ACHN (cell line): ENCODE measurements around the gene FGF19.

Experiments
- DNase-seq: peaks from one replicate; pipeline ENCODE4 v3.0.0-alpha.2; 2015
- in situ Hi-C: cut with HindIII; loops from 2 replicates; pipeline ENCODE4 v1.10.0; 2017; ENCODE audit warnings: low sequenced_read_pairs, low pct_ligation_motif_present, low pct_unique_long_range_greater_than_20kb

Gene FGF19, protein sequence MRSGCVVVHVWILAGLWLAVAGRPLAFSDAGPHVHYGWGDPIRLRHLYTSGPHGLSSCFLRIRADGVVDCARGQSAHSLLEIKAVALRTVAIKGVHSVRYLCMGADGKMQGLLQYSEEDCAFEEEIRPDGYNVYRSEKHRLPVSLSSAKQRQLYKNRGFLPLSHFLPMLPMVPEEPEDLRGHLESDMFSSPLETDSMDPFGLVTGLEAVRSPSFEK

GRCh38 chr11:69703768-69704507 lies at the start of gene FGF19:
Gene FGF19 (minus strand): TSS chr11:69704022. CDS start chr11:69703876, 146 bp downstream.
- in situ Hi-C loops = no loop called here
- DNase-seq = no peak

DNA sequence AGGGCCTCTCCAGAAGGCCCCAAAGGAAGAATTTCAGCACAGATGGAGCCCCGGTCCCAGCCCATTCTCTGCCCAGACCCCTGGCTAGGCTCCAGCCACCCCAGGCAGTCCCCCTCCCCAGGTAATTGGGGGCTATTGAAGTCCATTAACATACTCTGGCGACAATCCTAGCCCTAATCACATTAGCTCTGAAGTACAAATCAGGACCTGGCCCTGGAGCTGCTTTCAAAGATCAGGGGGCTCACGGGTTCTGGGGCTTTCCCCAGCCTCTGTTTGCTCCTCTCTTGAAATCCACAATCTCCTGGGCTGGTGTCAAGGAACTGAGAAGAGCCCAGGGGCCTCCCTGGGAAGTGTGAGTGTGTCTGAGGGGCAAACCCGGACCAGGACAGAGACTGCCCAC lies 49.1 kb upstream of the FGF19 start:
- in situ Hi-C loops = no loop called here
- no peak for DNase-seq

- in situ Hi-C loops = no loop called here
- DNase-seq = no peak
These were observed 47.2 kb upstream of the FGF19 start for GRCh38 chr11:69750875-69751597.

GRCh38 chr11:69750108-69750850 lies 46.5 kb upstream of the FGF19 start:
- DNase-seq = no peak
- in situ Hi-C loops = no loop called here

GRCh38 chr11:69748637-69749036 lies 44.8 kb upstream of the FGF19 start:
- in situ Hi-C loops = no loop called here

GRCh38 chr11:69746752-69747742 lies 43.2 kb upstream of the FGF19 start:
- in situ Hi-C loops = no loop called here
- DNase-seq = no peak

More at GRCh38 chr11:69748637-69749036, 44.8 kb upstream of the FGF19 start:
- DNase-seq = no peak

DNA sequence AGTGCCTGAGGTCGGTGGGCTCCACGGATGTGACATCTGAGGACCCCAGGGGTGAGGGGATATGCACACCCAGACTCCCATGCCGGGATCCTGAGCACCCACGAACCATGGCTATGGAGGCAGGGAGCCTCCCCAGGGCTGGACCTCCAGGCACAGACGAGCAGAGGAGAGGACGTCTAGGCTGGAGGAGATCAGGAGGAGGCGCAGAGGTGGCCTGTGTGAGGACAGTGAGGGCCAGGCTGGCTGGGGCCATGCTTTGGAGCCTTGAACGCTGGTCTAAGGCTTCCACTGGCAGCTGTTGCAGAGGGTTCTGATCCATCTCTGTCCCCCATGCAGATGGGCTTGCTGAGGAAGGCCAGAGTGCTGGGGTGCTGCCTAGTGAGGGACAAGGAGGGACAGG lies 42.3 kb upstream of the FGF19 start:
- in situ Hi-C loops = no loop called here
- DNase-seq = no peak

DNA sequence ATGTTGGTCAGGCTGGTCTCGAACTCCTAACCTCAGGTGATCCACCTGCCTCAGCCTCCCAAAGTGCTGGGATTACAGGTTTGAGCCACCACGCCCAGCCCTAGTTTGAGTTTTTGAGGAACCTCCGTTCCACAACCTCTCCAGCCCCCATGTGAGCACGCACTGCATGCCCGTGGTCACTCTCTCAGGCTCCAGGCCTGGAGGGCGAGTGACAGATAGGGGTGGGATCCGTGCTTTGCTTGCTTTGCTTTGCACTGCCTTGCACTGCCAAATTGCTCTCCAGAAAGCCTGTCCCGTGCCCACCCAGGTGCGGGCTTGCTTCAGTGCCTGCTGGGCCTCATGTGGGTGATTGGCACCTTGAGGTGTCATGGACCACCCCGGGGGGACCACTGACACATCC lies 41.4 kb upstream of the FGF19 start:
- DNase-seq = no peak
- in situ Hi-C loops = no loop called here

GRCh38 chr11:69744435-69744834 lies 40.6 kb upstream of the FGF19 start:
- DNase-seq = peak; percentile 44
- in situ Hi-C loops = no loop called here

DNA sequence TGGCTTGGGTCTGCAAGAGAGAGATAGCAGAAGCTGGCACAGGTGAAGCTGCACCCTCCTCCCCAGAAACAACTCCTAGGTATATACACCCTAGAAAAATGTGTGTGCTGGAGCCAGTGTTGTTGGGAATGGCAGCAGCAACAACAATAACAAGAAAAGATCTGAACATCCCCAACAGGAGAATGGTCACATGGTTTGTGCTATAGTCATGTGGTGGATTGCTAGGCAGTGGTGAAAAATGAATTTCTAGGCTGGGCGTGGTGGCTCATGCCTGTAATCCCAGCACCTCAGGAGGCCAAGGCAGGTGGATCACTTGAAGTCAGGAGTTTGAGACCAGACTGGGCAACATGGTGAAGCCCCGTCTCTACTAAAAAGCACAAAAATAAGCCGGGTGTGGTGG lies 31.0 kb upstream of the FGF19 start:
- in situ Hi-C loops = no loop called here
- DNase-seq = no peak

GRCh38 chr11:69734367-69734766 lies 30.5 kb upstream of the FGF19 start:
- DNase-seq = no peak
- in situ Hi-C loops = no loop called here

- in situ Hi-C loops = no loop called here
- DNase-seq = no peak
These were observed 29.1 kb upstream of the FGF19 start for GRCh38 chr11:69732910-69733309.

DNA sequence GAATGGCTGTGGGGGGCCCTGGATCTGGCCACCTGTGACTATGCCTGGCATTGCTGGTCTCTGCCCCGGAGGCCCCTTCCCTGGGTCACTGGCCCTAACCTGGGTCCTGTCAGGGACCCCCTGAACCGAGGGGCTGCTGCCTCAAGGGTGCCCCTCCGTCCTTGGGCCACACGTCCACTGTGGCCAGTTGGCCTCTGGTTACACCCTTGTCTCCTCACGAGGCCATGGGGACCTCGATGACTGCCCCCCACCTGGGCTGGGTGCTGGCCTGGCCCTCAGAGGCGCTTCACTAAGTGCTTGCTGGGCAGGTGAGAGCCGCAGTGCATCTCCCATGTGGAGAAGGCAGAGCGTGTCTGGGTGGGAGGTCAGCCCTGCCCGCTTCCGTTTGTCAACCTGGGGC lies 27.3 kb upstream of the FGF19 start:
- in situ Hi-C loops = no loop called here
- DNase-seq = no peak

DNA sequence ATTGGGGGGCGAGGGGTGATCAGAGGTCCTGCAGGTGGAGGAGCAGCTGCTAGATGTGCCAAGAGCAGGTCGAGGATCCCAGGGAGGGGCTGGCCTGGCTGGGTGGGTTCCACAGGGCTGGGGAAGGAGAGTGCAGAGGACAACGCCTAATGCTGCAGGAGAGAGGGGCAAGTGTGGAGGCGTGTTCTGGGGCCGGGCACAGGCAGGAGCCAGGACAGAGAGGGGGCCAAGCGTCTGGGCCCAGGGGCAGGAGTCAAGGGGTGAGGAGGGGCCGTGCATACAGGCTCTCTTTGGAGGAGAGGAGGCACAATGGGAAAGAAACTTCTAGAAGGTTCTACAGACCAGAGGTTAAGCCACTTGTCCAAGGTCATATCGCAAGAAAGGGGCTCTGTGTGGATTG lies 26.7 kb upstream of the FGF19 start:
- no peak for DNase-seq
- in situ Hi-C loops = no loop called here

GRCh38 chr11:69729252-69729651 lies 25.4 kb upstream of the FGF19 start:
- in situ Hi-C loops = no loop called here

DNA sequence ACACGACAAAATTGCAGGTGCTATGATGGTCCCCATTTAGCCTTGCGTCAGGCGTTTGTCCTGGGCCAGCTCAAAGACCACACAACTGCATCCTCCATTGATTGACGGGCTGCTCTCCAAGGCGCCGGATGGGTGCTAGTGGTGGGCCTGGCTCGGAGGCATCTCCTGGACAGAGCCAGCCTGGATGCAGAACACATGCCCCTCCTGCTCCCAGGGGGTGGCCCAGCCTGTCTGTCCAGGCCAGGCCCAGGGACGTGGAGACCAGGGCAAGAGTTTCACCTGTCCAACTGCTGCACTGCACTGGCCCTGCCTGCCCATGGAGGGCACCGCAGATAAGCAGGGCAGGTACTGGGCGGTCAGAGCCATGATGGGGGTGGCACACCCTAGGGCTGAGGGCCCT lies 23.4 kb upstream of the FGF19 start:
- DNase-seq = no peak
- in situ Hi-C loops = no loop called here

More at GRCh38 chr11:69729252-69729651, 25.4 kb upstream of the FGF19 start:
- DNase-seq = no peak

GRCh38 chr11:69726481-69726880 lies 22.7 kb upstream of the FGF19 start:
- in situ Hi-C loops = no loop called here

GRCh38 chr11:69726019-69726418 lies 22.2 kb upstream of the FGF19 start:
- DNase-seq = no peak
- in situ Hi-C loops = no loop called here

More at GRCh38 chr11:69726481-69726880, 22.7 kb upstream of the FGF19 start:
- DNase-seq = no peak
